ENCODE measurements around the gene SKOR2. TPM values are rescaled to one million over a fixed set of nuclear protein-coding genes. Genes with fewer than 3 reads are reported as not detected.
"Not testable (repeated sequence)": the region's sequence is repeated elsewhere in the genome, so short reads cannot be mapped to it uniquely, and the experiment has no call there.

SKOR2 gene
- total RNA-seq, 1 donor from 2014 or later: not detected

- no peaks in the 10 kb centered on the region for H3K27me3 ChIP-seq
- TF ChIP-seq CTCF (IDR thresholded peaks at IDR 0.05) (no peak), POLR2AphosphoS5 (IDR thresholded peaks at IDR 0.05; ENCODE audit: insufficient read depth in 1 of 2, low read depth in 1 of 2) (no peak), POLR2A (IDR thresholded peaks at IDR 0.05) (no peak)
- H3K36me3 ChIP-seq: no peaks in the 10 kb centered on the region
- no peak for DNase-seq (ENCODE audit: extremely low spot score in 2 of 2)
- no peak overlapping the region for H3K27ac ChIP-seq
- H3K4me1 ChIP-seq: no peaks in the 10 kb centered on the region
- no peaks in the 10 kb centered on the region for H3K9me3 ChIP-seq
- H3K4me3 ChIP-seq: no peak overlapping the region
- intact Hi-C loops (cut with DNase I): no loop called here
These were observed 63.7 kb downstream of the SKOR2 start for GRCh38 chr18:47187721-47188120.

GRCh38 chr18:47184419-47185050, 66.9 kb downstream of the SKOR2 start:
- Histone ChIP-seq H3K9me3 (no peaks in the 10 kb centered on the region), H3K27ac (no peak overlapping the region), H3K4me1 (no peaks in the 10 kb centered on the region), H3K4me3 (no peak overlapping the region), H3K27me3 (no peaks in the 10 kb centered on the region), H3K36me3 (no peaks in the 10 kb centered on the region)
- DNase-seq (ENCODE audit: extremely low spot score in 2 of 2): no peak
- TF ChIP-seq POLR2A (IDR thresholded peaks at IDR 0.05): no peak
- no peak for TF ChIP-seq CTCF (IDR thresholded peaks at IDR 0.05)
- TF ChIP-seq POLR2AphosphoS5 (IDR thresholded peaks at IDR 0.05; ENCODE audit: insufficient read depth in 1 of 2, low read depth in 1 of 2): no peak
- intact Hi-C loops (cut with DNase I): no loop called here

- H3K4me3 ChIP-seq; DNase-seq (ENCODE audit: extremely low spot score in 2 of 2); H3K27ac ChIP-seq; H3K4me1 ChIP-seq; H3K27me3 ChIP-seq; H3K36me3 ChIP-seq; H3K9me3 ChIP-seq; intact Hi-C loops (cut with DNase I): not testable (repeated sequence)
These were observed 69.3 kb downstream of the SKOR2 start for GRCh38 chr18:47182156-47182555.

GRCh38 chr18:47180765-47181164, 70.7 kb downstream of the SKOR2 start:
- Histone ChIP-seq H3K27ac (no peak overlapping the region), H3K36me3 (no peaks in the 10 kb centered on the region), H3K27me3 (no peaks in the 10 kb centered on the region), H3K4me1 (no peaks in the 10 kb centered on the region), H3K9me3 (no peaks in the 10 kb centered on the region), H3K4me3 (no peak overlapping the region)
- no peak for DNase-seq (ENCODE audit: extremely low spot score in 2 of 2)
- TF ChIP-seq POLR2AphosphoS5 (IDR thresholded peaks at IDR 0.05; ENCODE audit: insufficient read depth in 1 of 2, low read depth in 1 of 2) (no peak), CTCF (IDR thresholded peaks at IDR 0.05) (no peak), POLR2A (IDR thresholded peaks at IDR 0.05) (no peak)
- intact Hi-C loops (cut with DNase I): no loop called here

- TF ChIP-seq CTCF (IDR thresholded peaks at IDR 0.05) (no peak), POLR2AphosphoS5 (IDR thresholded peaks at IDR 0.05; ENCODE audit: insufficient read depth in 1 of 2, low read depth in 1 of 2) (no peak), POLR2A (IDR thresholded peaks at IDR 0.05) (no peak)
- Histone ChIP-seq H3K9me3 (no peaks in the 10 kb centered on the region), H3K4me1 (peaks cover 8% of the 10 kb centered on the region), H3K36me3 (no peaks in the 10 kb centered on the region), H3K27ac (no peak overlapping the region), H3K4me3 (no peak overlapping the region), H3K27me3 (no peaks in the 10 kb centered on the region)
- intact Hi-C loops (cut with DNase I): no loop called here
- DNase-seq (ENCODE audit: extremely low spot score in 2 of 2): no peak
These were observed 71.9 kb downstream of the SKOR2 start for GRCh38 chr18:47179520-47179919.

All from vagina (tissue), 2 donors.